HUES6 (cell line): ENCODE data around the gene BIRC3.

Source experiments
- H3K27ac ChIP-seq: 2 replicates; pipeline ENCODE4 v1.7.0; 2013; ENCODE audit warnings: low read depth, mild to moderate bottlenecking, low read length, inconsistent platforms
- H3K27me3 ChIP-seq: 2 replicates; pipeline ENCODE4 v1.6.1; 2013; ENCODE audit warnings: low read length; ENCODE audit not compliant: control insufficient read depth, insufficient read depth
- H3K36me3 ChIP-seq: 2 replicates; pipeline ENCODE4 v1.6.1; 2013; ENCODE audit warnings: low read length; ENCODE audit not compliant: control insufficient read depth, insufficient read depth
- H3K4me1 ChIP-seq: 2 replicates; pipeline ENCODE4 v1.6.1; 2013; ENCODE audit warnings: low read length; ENCODE audit not compliant: control insufficient read depth, insufficient read depth
- H3K4me3 ChIP-seq: 2 replicates; pipeline ENCODE4 v1.5.1; 2013; ENCODE audit warnings: low read depth, low read length
- H3K9ac ChIP-seq: one replicate; pipeline ENCODE4 v1.6.1; 2013; ENCODE audit warnings: mild to moderate bottlenecking, low read length
- H3K9me3 ChIP-seq: 2 replicates; pipeline ENCODE4 v1.6.1; 2013; ENCODE audit warnings: low read depth, low read length; ENCODE audit not compliant: control insufficient read depth, insufficient read depth

BIRC3 gene

GRCh38 chr11:102317099-102317767 is at the start of gene BIRC3:
Gene BIRC3 (plus strand): TSS chr11:102317484. CDS start chr11:102324510, 7,026 bp downstream.
- Histone ChIP-seq H3K9ac (no peak within 1 kb of the TSS), H3K9me3 (no peaks in the 10 kb centered on the region), H3K36me3 (no peaks in the 10 kb centered on the region), H3K27me3 (peaks cover 18% of the 10 kb centered on the region), H3K4me3 (peak within 1 kb of the TSS; percentile 62), H3K27ac (no peak within 1 kb of the TSS), H3K4me1 (no peaks in the 10 kb centered on the region)

GRCh38 chr11:102267609-102268008 is 49.7 kb upstream of the BIRC3 start:
- Histone ChIP-seq H3K9me3 (no peaks in the 10 kb centered on the region), H3K4me1 (peaks cover 12% of the 10 kb centered on the region), H3K4me3 (peak overlapping the region; percentile 59), H3K27ac (no peak overlapping the region), H3K36me3 (no peaks in the 10 kb centered on the region), H3K9ac (no peak overlapping the region), H3K27me3 (peaks cover 3% of the 10 kb centered on the region; the same call in 1 of the 2 replicates)

GRCh38 chr11:102268083-102268984 is 49.0 kb upstream of the BIRC3 start:
- H3K4me3 ChIP-seq: peak overlapping the region; percentile 59
- H3K4me1 ChIP-seq: peaks cover 12% of the 10 kb centered on the region
- H3K27ac ChIP-seq: no peak overlapping the region
- no peak overlapping the region for H3K9ac ChIP-seq
- no peaks in the 10 kb centered on the region for H3K9me3 ChIP-seq
- H3K36me3 ChIP-seq: no peaks in the 10 kb centered on the region
- H3K27me3 ChIP-seq: peaks cover 3% of the 10 kb centered on the region; the same call in 1 of the 2 replicates

- Histone ChIP-seq H3K9ac (peak overlapping the region; percentile 6), H3K4me1 (peaks cover 12% of the 10 kb centered on the region), H3K9me3 (no peaks in the 10 kb centered on the region), H3K4me3 (peak overlapping the region; percentile 56), H3K27ac (no peak overlapping the region), H3K36me3 (no peaks in the 10 kb centered on the region), H3K27me3 (peaks cover 3% of the 10 kb centered on the region; the same call in 1 of the 2 replicates)
These were observed 48.3 kb upstream of the BIRC3 start for GRCh38 chr11:102268985-102269470.

GRCh38 chr11:102269927-102270326 is 47.4 kb upstream of the BIRC3 start:
- Histone ChIP-seq H3K27ac (no peak overlapping the region), H3K4me3 (no peak overlapping the region)

GRCh38 chr11:102272047-102272824 is 45.0 kb upstream of the BIRC3 start:
- peaks cover 3% of the 10 kb centered on the region; the same call in 1 of the 2 replicates for H3K27me3 ChIP-seq
- no peak overlapping the region for H3K27ac ChIP-seq
- H3K4me3 ChIP-seq: no peak overlapping the region
- no peaks in the 10 kb centered on the region for H3K36me3 ChIP-seq
- H3K4me1 ChIP-seq: peaks cover 12% of the 10 kb centered on the region
- H3K9ac ChIP-seq: no peak overlapping the region
- H3K9me3 ChIP-seq: no peaks in the 10 kb centered on the region

More at GRCh38 chr11:102269927-102270326, 47.4 kb upstream of the BIRC3 start:
- no peak overlapping the region for H3K9ac ChIP-seq
- H3K9me3 ChIP-seq: no peaks in the 10 kb centered on the region
- peaks cover 12% of the 10 kb centered on the region for H3K4me1 ChIP-seq
- H3K27me3 ChIP-seq: peaks cover 3% of the 10 kb centered on the region; the same call in 1 of the 2 replicates
- H3K36me3 ChIP-seq: no peaks in the 10 kb centered on the region

- no peak overlapping the region for H3K4me3 ChIP-seq
- H3K9ac ChIP-seq: no peak overlapping the region
- H3K27me3 ChIP-seq: no peaks in the 10 kb centered on the region
- no peaks in the 10 kb centered on the region for H3K36me3 ChIP-seq
- H3K9me3 ChIP-seq: no peaks in the 10 kb centered on the region
- H3K4me1 ChIP-seq: peaks cover 3% of the 10 kb centered on the region
- no peak overlapping the region for H3K27ac ChIP-seq
These were observed 42.7 kb upstream of the BIRC3 start for GRCh38 chr11:102274628-102275027.

GRCh38 chr11:102276362-102276761 is 40.9 kb upstream of the BIRC3 start:
- Histone ChIP-seq H3K4me3 (no peak overlapping the region), H3K4me1 (peaks cover 20% of the 10 kb centered on the region), H3K36me3 (no peaks in the 10 kb centered on the region), H3K9me3 (no peaks in the 10 kb centered on the region), H3K9ac (no peak overlapping the region), H3K27me3 (no peaks in the 10 kb centered on the region), H3K27ac (no peak overlapping the region)

GRCh38 chr11:102276783-102277182 is 40.5 kb upstream of the BIRC3 start:
- no peaks in the 10 kb centered on the region for H3K9me3 ChIP-seq
- H3K9ac ChIP-seq: no peak overlapping the region
- H3K36me3 ChIP-seq: no peaks in the 10 kb centered on the region
- no peak overlapping the region for H3K4me3 ChIP-seq
- peaks cover 20% of the 10 kb centered on the region for H3K4me1 ChIP-seq
- no peak overlapping the region for H3K27ac ChIP-seq
- H3K27me3 ChIP-seq: no peaks in the 10 kb centered on the region

- Histone ChIP-seq H3K27ac (no peak overlapping the region), H3K4me3 (peak overlapping the region; percentile 14; the same call in 1 of the 2 replicates), H3K9ac (no peak overlapping the region), H3K27me3 (no peaks in the 10 kb centered on the region), H3K4me1 (peaks cover 20% of the 10 kb centered on the region), H3K36me3 (no peaks in the 10 kb centered on the region), H3K9me3 (no peaks in the 10 kb centered on the region)
These were observed 37.6 kb upstream of the BIRC3 start for GRCh38 chr11:102279641-102280170.
